GM21576 (cell line): ENCODE data around the gene FAM151B.
"Not testable (repeated sequence)": the region's sequence is repeated elsewhere in the genome, so short reads cannot be mapped to it uniquely, and the experiment has no call there.

Source experiments
- ATAC-seq: cut with Tn5 transposase; IDR thresholded peaks from one replicate; pipeline ENCODE4 v1.9.1; 2021; ENCODE audit warnings: mild to moderate bottlenecking, moderate library complexity; ENCODE audit not compliant: unreplicated experiment

FAM151B gene

GRCh38 chr5:80580291-80580690, 92.4 kb downstream of the FAM151B start:
- not testable (repeated sequence) for ATAC-seq

GRCh38 chr5:80584770-80585169, 96.9 kb downstream of the FAM151B start:
- ATAC-seq, result no peak

- no peak for ATAC-seq
Measured at GRCh38 chr5:80588858-80589540, 101.1 kb downstream of the FAM151B start.

GRCh38 chr5:80590766-80591165, 102.9 kb downstream of the FAM151B start:
- no peak for ATAC-seq

GRCh38 chr5:80591352-80591751, 103.5 kb downstream of the FAM151B start:
- no peak for ATAC-seq

GRCh38 chr5:80592105-80592504, 104.2 kb downstream of the FAM151B start:
- ATAC-seq, result no peak
